ENCODE measurements around the gene SYNPO2. TPM values are rescaled to one million over a fixed set of nuclear protein-coding genes. Genes with fewer than 3 reads are reported as not detected.
A peak's percentile ranks its signal among the peaks of the same experiment; 100 is the strongest.

The SYNPO2 gene
- total RNA-seq, 4 donors from 2014 or later, result 144 to 400 (median 228) TPM

- intact Hi-C loops (cut with DNase I; ENCODE audit: low total_unique reads), result loop anchor here (10.0 kb wide), 1 partner anchor 47 kb away; no protein-coding TSS in a partner anchor
- no peaks in the 10 kb centered on the region for H3K4me1 ChIP-seq
- H3K27me3 ChIP-seq, result no peaks in the 10 kb centered on the region
- TF ChIP-seq, protein P1, sequence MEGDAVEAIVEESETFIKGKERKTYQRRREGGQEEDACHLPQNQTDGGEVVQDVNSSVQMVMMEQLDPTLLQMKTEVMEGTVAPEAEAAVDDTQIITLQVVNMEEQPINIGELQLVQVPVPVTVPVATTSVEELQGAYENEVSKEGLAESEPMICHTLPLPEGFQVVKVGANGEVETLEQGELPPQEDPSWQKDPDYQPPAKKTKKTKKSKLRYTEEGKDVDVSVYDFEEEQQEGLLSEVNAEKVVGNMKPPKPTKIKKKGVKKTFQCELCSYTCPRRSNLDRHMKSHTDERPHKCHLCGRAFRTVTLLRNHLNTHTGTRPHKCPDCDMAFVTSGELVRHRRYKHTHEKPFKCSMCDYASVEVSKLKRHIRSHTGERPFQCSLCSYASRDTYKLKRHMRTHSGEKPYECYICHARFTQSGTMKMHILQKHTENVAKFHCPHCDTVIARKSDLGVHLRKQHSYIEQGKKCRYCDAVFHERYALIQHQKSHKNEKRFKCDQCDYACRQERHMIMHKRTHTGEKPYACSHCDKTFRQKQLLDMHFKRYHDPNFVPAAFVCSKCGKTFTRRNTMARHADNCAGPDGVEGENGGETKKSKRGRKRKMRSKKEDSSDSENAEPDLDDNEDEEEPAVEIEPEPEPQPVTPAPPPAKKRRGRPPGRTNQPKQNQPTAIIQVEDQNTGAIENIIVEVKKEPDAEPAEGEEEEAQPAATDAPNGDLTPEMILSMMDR (IDR thresholded peaks at IDR 0.05), result no peak
- no peak for TF ChIP-seq POLR2A (IDR thresholded peaks at IDR 0.05)
- H3K4me3 ChIP-seq, result no peak overlapping the region
- no peaks in the 10 kb centered on the region for H3K36me3 ChIP-seq
- no peak for DNase-seq
- H3K9me3 ChIP-seq, result no peaks in the 10 kb centered on the region
- H3K27ac ChIP-seq, result peak overlapping the region; percentile 82 to 98
Measured at GRCh38 chr4:118987959-118988634, 99.4 kb downstream of the SYNPO2 start.

DNA sequence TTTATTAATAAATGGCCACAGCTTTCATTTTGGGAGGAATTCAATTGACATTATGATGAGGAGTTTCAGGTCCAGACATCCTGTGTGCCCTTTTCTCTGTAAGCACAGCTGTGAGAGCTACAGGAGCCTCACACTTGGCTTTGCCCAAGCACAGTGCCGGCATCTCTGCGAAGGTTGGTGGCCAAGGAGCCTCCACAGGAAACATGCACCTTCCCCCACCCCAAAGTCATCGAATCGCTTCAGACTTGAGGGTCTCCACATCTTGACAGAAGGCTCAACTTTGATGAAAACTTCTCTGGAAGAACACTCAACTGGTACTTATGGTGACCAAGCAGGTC lies 100.0 kb downstream of the SYNPO2 start:
- no peak for TF ChIP-seq POLR2A (IDR thresholded peaks at IDR 0.05)
- TF ChIP-seq, protein P1 (IDR thresholded peaks at IDR 0.05), result no peak
- H3K4me1 ChIP-seq, result peaks cover 0 to 4% of the 10 kb centered on the region in 2 donors
- no peaks in the 10 kb centered on the region for H3K9me3 ChIP-seq
- no peaks in the 10 kb centered on the region for H3K36me3 ChIP-seq
- H3K4me3 ChIP-seq, result no peak overlapping the region
- H3K27me3 ChIP-seq, result no peaks in the 10 kb centered on the region
- H3K27ac ChIP-seq, result peak overlapping the region; percentile 82 to 98
- DNase-seq, result no peak
- intact Hi-C loops (cut with DNase I; ENCODE audit: low total_unique reads), result loop anchor here (10.0 kb wide), 1 partner anchor 46 kb away; no protein-coding TSS in a partner anchor

DNA sequence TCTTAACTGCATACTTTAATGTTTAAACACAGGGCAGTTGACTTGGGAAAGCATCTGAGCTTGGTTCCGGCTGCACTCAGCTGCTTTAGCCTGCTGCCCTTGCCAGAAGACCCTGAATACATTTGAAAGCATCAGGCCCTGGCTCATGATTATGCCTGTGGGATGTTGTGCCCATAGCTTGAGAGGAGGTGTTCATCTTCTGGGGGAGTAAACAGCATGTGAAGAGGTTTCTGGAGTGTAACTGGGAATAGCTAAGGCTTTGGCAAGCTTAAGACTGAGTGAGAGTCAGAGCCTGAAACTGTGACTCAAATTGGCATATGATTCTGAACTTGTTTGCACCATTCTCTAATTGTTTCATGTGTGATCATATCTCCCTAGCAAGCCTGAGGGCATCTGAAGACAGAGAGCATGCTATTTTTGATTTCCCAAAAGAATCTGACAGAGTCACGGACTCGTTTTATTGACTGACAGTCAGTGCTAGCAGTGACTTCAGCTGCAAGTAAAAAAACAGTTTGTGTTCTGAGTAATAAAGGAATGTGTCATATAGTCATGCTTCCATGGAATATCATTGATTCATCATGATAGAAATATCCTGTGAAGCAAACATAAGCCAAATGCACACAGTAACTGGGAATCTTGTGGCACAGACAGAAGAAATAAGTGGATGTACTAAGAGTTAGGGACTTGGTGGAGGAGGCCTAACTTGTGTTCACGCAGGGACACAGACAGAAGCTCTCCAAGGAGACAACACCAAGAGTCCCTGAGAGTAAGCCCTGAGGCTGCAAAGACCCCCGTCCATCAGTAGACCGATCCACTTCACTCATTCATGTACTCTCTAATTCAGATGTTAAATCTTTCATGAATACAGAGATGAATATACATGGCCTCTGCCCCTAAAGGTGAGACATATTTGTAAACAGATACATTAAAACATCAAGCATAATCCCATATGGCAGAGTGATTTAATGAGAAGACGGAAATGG lies 100.7 kb downstream of the SYNPO2 start:
- intact Hi-C loops (cut with DNase I; ENCODE audit: low total_unique reads), result loop anchor here (10.0 kb wide), 1 partner anchor 45 kb away; no protein-coding TSS in a partner anchor
- peak in 1 of 2 donors; percentile 45 for DNase-seq
- no peak for TF ChIP-seq POLR2A (IDR thresholded peaks at IDR 0.05)
- TF ChIP-seq, protein P1 (IDR thresholded peaks at IDR 0.05), result no peak
- Histone ChIP-seq H3K4me1 (peaks cover 0 to 8% of the 10 kb centered on the region in 2 donors), H3K36me3 (no peaks in the 10 kb centered on the region), H3K4me3 (no peak overlapping the region), H3K27ac (peak overlapping the region; percentile 82 to 98), H3K27me3 (no peaks in the 10 kb centered on the region), H3K9me3 (no peaks in the 10 kb centered on the region)

DNA sequence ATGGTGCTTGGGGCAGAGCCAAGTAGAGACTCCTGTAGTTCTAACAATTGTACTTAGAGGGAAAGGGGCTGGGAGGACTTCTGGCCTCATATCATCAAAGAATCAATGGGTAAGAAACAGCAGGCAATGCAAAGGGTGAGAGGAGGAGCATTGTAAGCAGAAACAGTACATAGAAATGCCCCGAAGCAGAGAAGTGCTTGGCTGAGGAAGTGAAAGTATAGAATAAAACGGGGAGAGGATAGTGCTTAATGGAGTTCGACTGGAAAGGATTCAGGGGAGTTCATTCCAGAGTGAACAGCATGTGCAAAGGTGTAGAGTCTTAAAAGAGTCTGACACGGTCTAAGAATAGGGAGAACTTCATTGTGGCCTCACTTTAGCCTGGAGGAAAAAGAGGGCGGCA lies 103.0 kb downstream of the SYNPO2 start:
- Histone ChIP-seq H3K27me3 (no peaks in the 10 kb centered on the region), H3K4me3 (no peak overlapping the region), H3K9me3 (no peaks in the 10 kb centered on the region), H3K4me1 (peaks cover 0 to 8% of the 10 kb centered on the region in 2 donors), H3K27ac (peak overlapping the region; percentile 82 to 98), H3K36me3 (no peaks in the 10 kb centered on the region)
- no peak for TF ChIP-seq POLR2A (IDR thresholded peaks at IDR 0.05)
- TF ChIP-seq, protein P1 (IDR thresholded peaks at IDR 0.05), result no peak
- intact Hi-C loops (cut with DNase I; ENCODE audit: low total_unique reads), result no loop called here
- DNase-seq, result no peak
